Liver (tissue), 9 donors: Measurements from ENCODE around the gene ZNF79. TPM values are rescaled to one million over a fixed set of nuclear protein-coding genes. Genes with fewer than 3 reads are reported as not detected.

Experiments
- DNase-seq: peaks from one replicate; pipeline ENCODE4 v3.0.0-alpha.2; 2017; ENCODE audit warnings: low spot score
- H3K27ac ChIP-seq, 2 donors: one replicate each; pipeline ENCODE4 v1.7.0; 2013; ENCODE audit warnings: inconsistent platforms in 2 of 2, low read length in 2 of 2, control low read depth in 1 of 2, low read depth in 1 of 2, mild to moderate bottlenecking in 1 of 2
- H3K27me3 ChIP-seq, 4 donors: one replicate each; pipeline versions ENCODE4 v1.6.1 to v1.7.0; 2013; ENCODE audit warnings: low read length in 3 of 4, inconsistent platforms in 1 of 4, mild to moderate bottlenecking in 1 of 4, moderate library complexity in 1 of 4; ENCODE audit not compliant: control insufficient read depth in 4 of 4, insufficient read depth in 4 of 4
- H3K36me3 ChIP-seq, 4 donors: one replicate each; pipeline versions ENCODE4 v1.6.1 to v1.7.0; 2013; ENCODE audit warnings: low read length in 3 of 4, mild to moderate bottlenecking in 3 of 4, low read depth in 1 of 4, moderate library complexity in 1 of 4; ENCODE audit not compliant: control insufficient read depth in 4 of 4, insufficient read depth in 3 of 4
- H3K4me1 ChIP-seq, 4 donors: one replicate each; pipeline versions ENCODE4 v1.6.1 to v1.7.0; 2013; ENCODE audit warnings: low read length in 3 of 4, mild to moderate bottlenecking in 3 of 4, moderate library complexity in 1 of 4; ENCODE audit not compliant: control insufficient read depth in 4 of 4, insufficient read depth in 4 of 4
- H3K4me3 ChIP-seq, 3 donors: one replicate each; pipeline versions ENCODE4 v1.6.1 to v1.7.0; 2013; ENCODE audit warnings: low read length in 3 of 3, control low read depth in 1 of 3, low read depth in 1 of 3, mild to moderate bottlenecking in 1 of 3
- H3K9ac ChIP-seq, 2 donors: one replicate each; pipeline ENCODE4 v1.7.0; 2013; ENCODE audit warnings: low read length in 2 of 2, mild to moderate bottlenecking in 2 of 2, moderate library complexity in 2 of 2, control low read depth in 1 of 2, low read depth in 1 of 2
- H3K9me3 ChIP-seq, 4 donors: one replicate each; pipeline versions ENCODE4 v1.6.1 to v1.7.0; 2013; ENCODE audit warnings: low read length in 3 of 4; ENCODE audit not compliant: control insufficient read depth in 4 of 4
- EGR1 ChIP-seq, 2 donors: IDR thresholded peaks; 2 replicates each; pipeline ENCODE4 v1.6.1; 2016 to 2018; ENCODE audit warnings: antibody characterized with exemption in 2 of 2, low read depth in 2 of 2
- FOXA1 ChIP-seq: IDR thresholded peaks from 2 replicates; pipeline ENCODE4 v1.6.1; 2016; ENCODE audit warnings: antibody characterized with exemption
- FOXA2 ChIP-seq: IDR thresholded peaks from 2 replicates; pipeline ENCODE4 v1.6.1; 2016; ENCODE audit warnings: antibody characterized with exemption
- GABPA ChIP-seq, 2 donors: IDR thresholded peaks in 1 of 2; conservative IDR thresholded peaks in 1 of 2; 2 replicates each; pipeline ENCODE4 v1.6.1; 2016; ENCODE audit warnings: antibody characterized with exemption in 2 of 2, mild to moderate bottlenecking in 1 of 2, moderate library complexity in 1 of 2
- HNF4A ChIP-seq, 2 donors: conservative IDR thresholded peaks; 2 replicates each; pipeline ENCODE4 v1.6.1; 2016; ENCODE audit warnings: antibody characterized with exemption in 2 of 2, mild to moderate bottlenecking in 2 of 2
- HNF4G ChIP-seq: IDR thresholded peaks from 2 replicates; pipeline ENCODE4 v1.6.1; 2016; ENCODE audit warnings: antibody characterized with exemption
- JUND ChIP-seq, 2 donors: IDR thresholded peaks; 2 replicates each; pipeline ENCODE4 v1.6.1; 2016; ENCODE audit warnings: antibody characterized with exemption in 2 of 2
- NR2F2 ChIP-seq: IDR thresholded peaks from 2 replicates; pipeline ENCODE4 v1.6.1; 2016; ENCODE audit warnings: antibody characterized with exemption
- RAD21 ChIP-seq, 2 donors: IDR thresholded peaks; 2 replicates each; pipeline ENCODE4 v1.6.1; 2016; ENCODE audit warnings: antibody characterized with exemption in 2 of 2, mild to moderate bottlenecking in 2 of 2
- RXRA ChIP-seq, 2 donors: IDR thresholded peaks; 2 replicates each; pipeline ENCODE4 v1.6.1; 2017 to 2018; ENCODE audit warnings: antibody characterized with exemption in 2 of 2, mild to moderate bottlenecking in 1 of 2
- SP1 ChIP-seq: IDR thresholded peaks from 2 replicates; pipeline ENCODE4 v1.6.1; 2018; ENCODE audit warnings: antibody characterized with exemption, mild to moderate bottlenecking
- TAF1 ChIP-seq: conservative IDR thresholded peaks from 2 replicates; pipeline ENCODE4 v1.6.1; 2016; ENCODE audit warnings: antibody characterized with exemption, mild to moderate bottlenecking
- YY1 ChIP-seq: IDR thresholded peaks from 2 replicates; pipeline ENCODE4 v1.6.1; 2016; ENCODE audit warnings: antibody characterized with exemption, mild to moderate bottlenecking
- WGBS: extraction: QIAGEN DNeasy Blood & Tissue Kit; methylation state at CpG from one replicate; pipeline ENCODE4 v1.1.7; 2013; 5-methylcytosine and 5-hydroxymethylcytosine counted together
- polyA plus RNA-seq, 2 donors: library from polyadenylated mRNA; stranded (reverse) in 1 of 2; unstranded in 1 of 2; fragments of 200-250 nt in 1 of 2; fragments of >200 nt in 1 of 2; fragmentation: Nextera tagmentation in 1 of 2; extraction: Ambion mirVana in 1 of 2; gene quantifications; one replicate each; pipeline versions ENCODE4 v1.2.1 to v1.2.3, GENCODE V29; 2013 to 2015
- total RNA-seq, 2 donors: library from RNA; depleted of rRNA; stranded (reverse); fragments of >200 nt; gene quantifications; one replicate each; pipeline ENCODE4 v1.2.3, GENCODE V29; 2014
- TF ChIP-seq, protein P1 (sequence below): IDR thresholded peaks from 2 replicates; pipeline ENCODE4 v1.6.1; 2016; ENCODE audit warnings: antibody characterized with exemption
- TF ChIP-seq, protein P2 (sequence below): IDR thresholded peaks from 2 replicates; pipeline ENCODE4 v1.6.1; 2016; ENCODE audit warnings: antibody characterized with exemption, mild to moderate bottlenecking
- TF ChIP-seq, protein P3 (sequence below): IDR thresholded peaks from 2 replicates; pipeline ENCODE4 v1.6.1; 2016; ENCODE audit warnings: antibody characterized with exemption
- TF ChIP-seq, protein P4 (sequence below): fragments of 150-350 bp; IDR thresholded peaks from 2 replicates; pipeline ENCODE4 v1.5.1; 2017; ENCODE audit warnings: improper control_type of control experiment, low read depth, low read length; ENCODE audit not compliant: missing input control
- TF ChIP-seq, protein P5 (sequence below): IDR thresholded peaks from 2 replicates; pipeline ENCODE4 v1.6.1; 2016; ENCODE audit warnings: antibody characterized with exemption
- donor health status: healthy.
- donor health status: healthy.
- donor health status: healthy.
- donor health status: healthy.
- donor health status: healthy.

The ZNF79 gene
- total and polyA plus RNA-seq, 4 donors, result 2.2 to 6.9 (median 4.2) TPM

DNA sequence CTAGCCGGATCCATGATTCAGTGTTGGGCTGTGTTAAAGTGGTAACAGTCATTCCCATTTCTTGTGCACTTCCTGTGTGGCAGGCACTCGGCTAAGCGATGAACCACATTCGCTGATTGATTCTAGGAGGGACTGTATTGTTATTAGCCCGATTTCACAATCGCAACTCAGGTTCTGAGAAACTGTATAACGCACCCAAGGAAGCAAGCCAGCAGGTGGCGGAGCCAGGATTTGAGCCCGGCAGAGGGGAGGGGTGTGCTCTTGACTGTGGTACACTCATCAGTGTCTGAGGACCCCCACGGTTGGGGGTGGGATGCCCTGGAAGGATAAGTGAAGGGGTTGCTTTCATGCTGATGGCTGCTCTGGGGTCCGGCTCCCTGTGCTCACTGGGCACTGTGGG, 61.8 kb downstream of the ZNF79 start:
- peaks cover 8 to 57% (median 27%) of the 10 kb centered on the region in 4 donors for H3K36me3 ChIP-seq
- no peak for TF ChIP-seq RXRA (IDR thresholded peaks at IDR 0.05)
- TF ChIP-seq, protein P1, sequence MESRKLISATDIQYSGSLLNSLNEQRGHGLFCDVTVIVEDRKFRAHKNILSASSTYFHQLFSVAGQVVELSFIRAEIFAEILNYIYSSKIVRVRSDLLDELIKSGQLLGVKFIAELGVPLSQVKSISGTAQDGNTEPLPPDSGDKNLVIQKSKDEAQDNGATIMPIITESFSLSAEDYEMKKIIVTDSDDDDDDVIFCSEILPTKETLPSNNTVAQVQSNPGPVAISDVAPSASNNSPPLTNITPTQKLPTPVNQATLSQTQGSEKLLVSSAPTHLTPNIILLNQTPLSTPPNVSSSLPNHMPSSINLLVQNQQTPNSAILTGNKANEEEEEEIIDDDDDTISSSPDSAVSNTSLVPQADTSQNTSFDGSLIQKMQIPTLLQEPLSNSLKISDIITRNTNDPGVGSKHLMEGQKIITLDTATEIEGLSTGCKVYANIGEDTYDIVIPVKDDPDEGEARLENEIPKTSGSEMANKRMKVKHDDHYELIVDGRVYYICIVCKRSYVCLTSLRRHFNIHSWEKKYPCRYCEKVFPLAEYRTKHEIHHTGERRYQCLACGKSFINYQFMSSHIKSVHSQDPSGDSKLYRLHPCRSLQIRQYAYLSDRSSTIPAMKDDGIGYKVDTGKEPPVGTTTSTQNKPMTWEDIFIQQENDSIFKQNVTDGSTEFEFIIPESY, result no peak
- TF ChIP-seq TAF1, result no peak
- TF ChIP-seq HNF4G, result no peak
- no peak for TF ChIP-seq FOXA1
- no peak for TF ChIP-seq YY1
- TF ChIP-seq JUND (IDR thresholded peaks at IDR 0.05), result no peak
- no peak for TF ChIP-seq HNF4A (conservative IDR thresholded peaks at IDR 0.05)
- TF ChIP-seq, protein P2, sequence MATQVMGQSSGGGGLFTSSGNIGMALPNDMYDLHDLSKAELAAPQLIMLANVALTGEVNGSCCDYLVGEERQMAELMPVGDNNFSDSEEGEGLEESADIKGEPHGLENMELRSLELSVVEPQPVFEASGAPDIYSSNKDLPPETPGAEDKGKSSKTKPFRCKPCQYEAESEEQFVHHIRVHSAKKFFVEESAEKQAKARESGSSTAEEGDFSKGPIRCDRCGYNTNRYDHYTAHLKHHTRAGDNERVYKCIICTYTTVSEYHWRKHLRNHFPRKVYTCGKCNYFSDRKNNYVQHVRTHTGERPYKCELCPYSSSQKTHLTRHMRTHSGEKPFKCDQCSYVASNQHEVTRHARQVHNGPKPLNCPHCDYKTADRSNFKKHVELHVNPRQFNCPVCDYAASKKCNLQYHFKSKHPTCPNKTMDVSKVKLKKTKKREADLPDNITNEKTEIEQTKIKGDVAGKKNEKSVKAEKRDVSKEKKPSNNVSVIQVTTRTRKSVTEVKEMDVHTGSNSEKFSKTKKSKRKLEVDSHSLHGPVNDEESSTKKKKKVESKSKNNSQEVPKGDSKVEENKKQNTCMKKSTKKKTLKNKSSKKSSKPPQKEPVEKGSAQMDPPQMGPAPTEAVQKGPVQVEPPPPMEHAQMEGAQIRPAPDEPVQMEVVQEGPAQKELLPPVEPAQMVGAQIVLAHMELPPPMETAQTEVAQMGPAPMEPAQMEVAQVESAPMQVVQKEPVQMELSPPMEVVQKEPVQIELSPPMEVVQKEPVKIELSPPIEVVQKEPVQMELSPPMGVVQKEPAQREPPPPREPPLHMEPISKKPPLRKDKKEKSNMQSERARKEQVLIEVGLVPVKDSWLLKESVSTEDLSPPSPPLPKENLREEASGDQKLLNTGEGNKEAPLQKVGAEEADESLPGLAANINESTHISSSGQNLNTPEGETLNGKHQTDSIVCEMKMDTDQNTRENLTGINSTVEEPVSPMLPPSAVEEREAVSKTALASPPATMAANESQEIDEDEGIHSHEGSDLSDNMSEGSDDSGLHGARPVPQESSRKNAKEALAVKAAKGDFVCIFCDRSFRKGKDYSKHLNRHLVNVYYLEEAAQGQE, result no peak
- TF ChIP-seq, protein P3, sequence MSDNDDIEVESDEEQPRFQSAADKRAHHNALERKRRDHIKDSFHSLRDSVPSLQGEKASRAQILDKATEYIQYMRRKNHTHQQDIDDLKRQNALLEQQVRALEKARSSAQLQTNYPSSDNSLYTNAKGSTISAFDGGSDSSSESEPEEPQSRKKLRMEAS, result no peak
- H3K4me3 ChIP-seq, result no peak overlapping the region
- H3K4me1 ChIP-seq, result no peaks in the 10 kb centered on the region
- WGBS, result 95% methylated on average over 11 of the region's 11 CpGs
- H3K9me3 ChIP-seq, result no peaks in the 10 kb centered on the region
- no peak overlapping the region for H3K27ac ChIP-seq
- H3K27me3 ChIP-seq, result no peaks in the 10 kb centered on the region
- DNase-seq, result no peak
- no peak overlapping the region for H3K9ac ChIP-seq

DNA sequence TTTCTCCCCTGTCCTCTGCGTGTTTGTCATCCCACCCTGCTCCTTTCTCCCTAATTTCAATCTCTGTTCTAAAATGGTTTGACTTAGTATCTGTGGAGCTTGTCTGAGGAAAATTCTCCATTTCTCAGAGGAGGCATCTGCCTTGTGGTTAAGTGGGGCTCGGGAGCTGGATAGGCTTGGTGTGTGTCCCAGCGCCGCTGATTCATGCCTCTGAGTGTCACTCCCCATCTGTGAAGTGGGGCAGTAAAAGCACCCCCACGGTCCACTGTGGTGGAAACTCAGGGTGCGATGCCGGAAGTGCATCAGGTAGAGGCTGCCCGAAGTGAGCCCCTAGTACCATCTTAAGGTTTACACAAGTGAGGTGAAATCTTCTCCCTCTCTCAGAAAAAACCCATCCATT, 64.8 kb downstream of the ZNF79 start:
- Histone ChIP-seq H3K9me3 (no peaks in the 10 kb centered on the region), H3K4me1 (no peaks in the 10 kb centered on the region), H3K27me3 (no peaks in the 10 kb centered on the region), H3K27ac (no peak overlapping the region), H3K36me3 (peaks cover 9 to 66% (median 25%) of the 10 kb centered on the region in 4 donors), H3K4me3 (no peak overlapping the region), H3K9ac (no peak overlapping the region)
- DNase-seq, result no peak
- WGBS, result 90% methylated on average over 8 of the region's 8 CpGs
- TF ChIP-seq, protein P4, sequence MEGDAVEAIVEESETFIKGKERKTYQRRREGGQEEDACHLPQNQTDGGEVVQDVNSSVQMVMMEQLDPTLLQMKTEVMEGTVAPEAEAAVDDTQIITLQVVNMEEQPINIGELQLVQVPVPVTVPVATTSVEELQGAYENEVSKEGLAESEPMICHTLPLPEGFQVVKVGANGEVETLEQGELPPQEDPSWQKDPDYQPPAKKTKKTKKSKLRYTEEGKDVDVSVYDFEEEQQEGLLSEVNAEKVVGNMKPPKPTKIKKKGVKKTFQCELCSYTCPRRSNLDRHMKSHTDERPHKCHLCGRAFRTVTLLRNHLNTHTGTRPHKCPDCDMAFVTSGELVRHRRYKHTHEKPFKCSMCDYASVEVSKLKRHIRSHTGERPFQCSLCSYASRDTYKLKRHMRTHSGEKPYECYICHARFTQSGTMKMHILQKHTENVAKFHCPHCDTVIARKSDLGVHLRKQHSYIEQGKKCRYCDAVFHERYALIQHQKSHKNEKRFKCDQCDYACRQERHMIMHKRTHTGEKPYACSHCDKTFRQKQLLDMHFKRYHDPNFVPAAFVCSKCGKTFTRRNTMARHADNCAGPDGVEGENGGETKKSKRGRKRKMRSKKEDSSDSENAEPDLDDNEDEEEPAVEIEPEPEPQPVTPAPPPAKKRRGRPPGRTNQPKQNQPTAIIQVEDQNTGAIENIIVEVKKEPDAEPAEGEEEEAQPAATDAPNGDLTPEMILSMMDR, result no peak
- TF ChIP-seq TAF1 (no peak), GABPA (IDR thresholded peaks at IDR 0.05 in 1 of 2, conservative IDR thresholded peaks at IDR 0.05 in 1 of 2) (no peak), SP1 (no peak), FOXA1 (no peak), JUND (IDR thresholded peaks at IDR 0.05) (no peak), FOXA2 (no peak), RAD21 (IDR thresholded peaks at IDR 0.05) (no peak), HNF4G (no peak), RXRA (IDR thresholded peaks at IDR 0.05) (no peak), NR2F2 (no peak), YY1 (no peak), HNF4A (conservative IDR thresholded peaks at IDR 0.05) (no peak), EGR1 (IDR thresholded peaks at IDR 0.05; ENCODE audit: low read depth in 2 of 2) (no peak)
- TF ChIP-seq, protein P5, sequence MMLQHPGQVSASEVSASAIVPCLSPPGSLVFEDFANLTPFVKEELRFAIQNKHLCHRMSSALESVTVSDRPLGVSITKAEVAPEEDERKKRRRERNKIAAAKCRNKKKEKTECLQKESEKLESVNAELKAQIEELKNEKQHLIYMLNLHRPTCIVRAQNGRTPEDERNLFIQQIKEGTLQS, result no peak
- TF ChIP-seq, protein P2, result no peak
- TF ChIP-seq, protein P3, result no peak
- TF ChIP-seq, protein P1, result no peak
